Activated CD4-positive, alpha-beta T cell treated with anti-CD3 and anti-CD28 coated beads for 1 hour (primary cell): ENCODE data around the gene CDRT15.
"Not testable (repeated sequence)": the region's sequence is repeated elsewhere in the genome, so short reads cannot be mapped to it uniquely, and the experiment has no call there.

ENCODE experiments used
- DNase-seq: peaks from one replicate; pipeline ENCODE4 v3.0.0-alpha.2; 2020

The CDRT15 gene

DNA sequence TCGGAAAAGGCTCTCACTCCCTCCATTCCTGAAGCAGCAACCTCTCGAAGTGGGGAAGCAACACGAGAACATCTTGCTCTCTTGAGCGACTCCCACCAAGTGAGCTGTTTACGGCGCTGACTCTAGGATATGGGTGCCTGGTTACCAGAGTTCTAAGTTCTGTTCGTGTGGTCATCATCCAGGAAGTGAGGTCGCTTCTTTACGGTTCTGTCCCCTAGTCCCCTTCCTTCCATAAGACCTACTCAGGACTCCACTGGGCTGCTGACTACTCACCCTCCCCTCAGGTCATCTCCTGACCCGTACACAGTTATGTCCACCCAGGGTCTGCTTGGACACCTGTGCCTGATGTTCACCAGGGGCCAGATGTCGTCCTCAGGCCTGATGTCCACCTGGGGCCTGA lies at the start of gene CDRT15:
CDRT15 (minus strand) TSS at position 101 of the 400 bp plus-strand sequence; CDS start at position 72, 29 bp downstream.
- DNase-seq, result not testable (repeated sequence)

DNA sequence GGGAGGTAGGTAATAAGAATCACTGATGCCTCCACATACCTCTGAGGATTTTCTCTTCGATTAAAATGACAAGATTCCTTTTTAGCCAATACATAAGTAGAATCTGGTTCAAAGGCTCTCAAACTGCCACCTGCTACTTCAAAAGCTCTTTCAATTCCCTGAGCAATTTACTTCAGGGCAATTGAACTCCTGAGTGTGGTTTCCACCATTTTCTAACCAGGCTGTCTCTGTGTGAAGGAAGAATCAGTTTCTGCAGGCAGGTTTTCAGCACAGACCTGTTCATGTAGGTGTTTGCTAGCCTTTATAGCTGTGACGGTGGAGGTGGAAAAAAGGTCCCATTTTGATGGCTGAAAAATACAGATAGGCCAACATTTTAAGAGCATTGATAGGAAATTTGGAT lies 46.1 kb upstream of the CDRT15 start:
- DNase-seq, result no peak

GRCh38 chr17:14281530-14281929 lies 44.9 kb upstream of the CDRT15 start:
- DNase-seq, result no peak

DNA sequence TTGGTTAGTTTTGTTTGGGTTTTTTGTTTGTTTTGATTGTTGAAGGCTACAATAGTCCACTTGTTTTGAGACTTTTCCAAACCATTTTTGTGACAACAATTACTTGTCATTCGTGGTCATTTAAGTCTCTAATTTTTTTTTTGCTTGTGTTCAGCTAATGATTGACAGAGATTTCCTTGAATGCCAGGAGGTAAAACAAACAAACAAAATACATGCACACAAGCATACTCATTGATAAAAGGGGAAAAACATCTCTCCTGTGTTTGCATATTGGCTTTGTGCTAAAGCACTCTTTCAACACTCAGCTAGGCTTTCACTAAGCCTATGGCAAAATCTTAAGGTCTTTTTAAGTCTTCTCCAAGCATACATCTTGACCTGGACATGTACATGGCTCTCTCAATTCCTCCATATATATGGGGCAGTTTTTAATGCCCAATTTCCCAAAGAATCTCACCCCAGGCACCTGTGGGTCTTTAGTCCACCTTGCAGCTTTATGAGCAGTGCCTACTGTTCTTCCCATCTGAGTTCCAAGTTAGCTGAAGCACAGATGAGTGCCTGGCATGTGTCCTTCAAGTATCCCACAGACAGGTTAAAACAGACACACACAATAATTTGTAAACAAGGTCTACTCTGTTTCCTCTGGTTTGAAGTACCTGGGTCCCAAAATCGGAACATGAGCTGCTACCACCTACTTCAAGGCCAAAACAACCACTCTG lies 40.0 kb upstream of the CDRT15 start:
- DNase-seq, result no peak

- no peak for DNase-seq
Measured at GRCh38 chr17:14270508-14270907, 33.8 kb upstream of the CDRT15 start.

- no peak for DNase-seq
Measured at GRCh38 chr17:14269473-14269872, 32.8 kb upstream of the CDRT15 start.

GRCh38 chr17:14268264-14268663 lies 31.6 kb upstream of the CDRT15 start:
- no peak for DNase-seq

- DNase-seq, result no peak
Measured at GRCh38 chr17:14261406-14261805, 24.7 kb upstream of the CDRT15 start.

- DNase-seq, result no peak
Measured at GRCh38 chr17:14245629-14246028, 9.0 kb upstream of the CDRT15 start.

DNA sequence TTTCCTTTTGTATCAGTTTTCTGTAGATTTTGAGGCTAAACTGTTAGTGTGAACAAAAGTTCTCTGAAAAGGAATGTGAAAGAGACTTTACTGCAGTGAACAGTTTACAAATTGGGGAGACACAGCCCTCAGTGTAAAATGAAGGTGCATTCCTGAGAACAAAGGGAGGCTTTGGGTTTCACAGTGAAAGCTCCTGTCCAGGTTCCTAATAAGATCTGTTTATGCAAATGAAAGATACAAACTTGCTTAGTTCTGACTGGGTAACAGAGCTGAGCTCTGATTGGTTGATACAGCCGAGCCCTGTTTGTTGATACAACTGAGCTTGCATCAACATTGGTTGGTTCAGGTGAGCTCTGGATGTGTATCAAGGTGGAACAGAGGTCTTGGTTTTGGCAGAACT lies 8.3 kb upstream of the CDRT15 start:
- DNase-seq, result no peak

GRCh38 chr17:14239271-14239670 lies 2.6 kb upstream of the CDRT15 start:
- not testable (repeated sequence) for DNase-seq

- DNase-seq, result not testable (repeated sequence)
Measured at GRCh38 chr17:14236032-14236431, 630 bp downstream of the CDRT15 start.

GRCh38 chr17:14235047-14235446 lies 1.6 kb downstream of the CDRT15 start:
- not testable (repeated sequence) for DNase-seq

DNA sequence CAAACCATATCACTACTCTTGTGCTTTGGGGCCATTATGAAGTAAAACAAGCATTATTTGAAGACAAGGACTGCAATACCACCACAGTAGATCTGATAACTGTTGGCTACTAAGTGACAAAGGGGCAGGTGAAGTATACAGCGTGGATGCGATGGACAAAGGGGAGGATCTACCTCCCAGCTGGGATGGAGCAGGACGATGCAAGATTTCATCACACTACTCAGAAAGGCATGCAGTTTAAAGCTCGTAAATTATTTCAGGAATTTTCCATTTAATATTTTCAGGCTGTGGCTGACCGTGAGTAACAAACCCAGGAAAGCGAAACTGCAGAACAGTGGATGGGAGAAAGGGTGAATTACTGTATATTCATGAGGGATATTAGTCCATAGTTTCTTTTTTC lies 5.5 kb downstream of the CDRT15 start:
- DNase-seq, result not testable (repeated sequence)

GRCh38 chr17:14228903-14229302 lies 7.8 kb downstream of the CDRT15 start:
- no peak for DNase-seq

GRCh38 chr17:14227052-14227451 lies 9.6 kb downstream of the CDRT15 start:
- no peak for DNase-seq

- DNase-seq, result no peak
Measured at GRCh38 chr17:14225254-14225980, 11.2 kb downstream of the CDRT15 start.

DNA sequence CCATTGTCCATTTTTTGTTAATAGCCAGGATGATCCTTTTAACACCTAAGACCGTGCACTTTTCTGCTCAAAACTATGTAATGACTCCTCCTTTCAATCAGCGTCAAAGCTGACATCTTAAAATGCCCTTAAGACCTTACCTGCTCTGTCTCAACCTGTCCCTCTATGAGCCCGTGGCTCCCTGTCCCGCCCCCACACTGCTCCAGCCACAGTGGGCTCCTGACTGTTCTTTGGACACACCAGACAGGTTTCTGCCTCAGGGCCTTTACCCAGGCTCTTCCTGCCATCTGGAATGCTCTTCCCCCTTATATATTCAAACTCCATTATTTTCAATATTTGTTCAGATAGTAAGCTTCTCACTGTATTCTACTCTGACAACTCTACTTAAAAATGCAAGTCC lies 14.1 kb downstream of the CDRT15 start:
- DNase-seq, result no peak

- DNase-seq, result no peak
Measured at GRCh38 chr17:14214271-14214670, 22.4 kb downstream of the CDRT15 start.

DNA sequence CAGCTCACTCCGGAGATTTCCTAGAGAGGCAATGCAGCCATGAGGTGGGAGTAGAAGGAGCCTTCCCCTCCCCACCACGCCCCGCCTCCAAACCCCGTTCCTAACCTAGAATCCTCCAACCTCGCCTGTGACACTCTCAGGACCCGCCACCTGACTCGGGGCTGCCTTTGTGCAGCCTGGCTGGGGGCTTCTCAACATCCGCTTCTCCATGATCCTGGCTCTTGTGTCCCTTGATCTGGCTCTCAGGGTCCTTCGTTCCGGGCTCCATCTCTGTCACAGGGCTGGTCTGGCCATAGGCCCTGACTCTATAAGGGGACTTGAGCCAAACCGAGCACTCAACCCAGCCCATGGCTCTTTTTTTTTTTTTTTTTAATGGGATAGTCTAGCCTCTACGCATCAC lies 24.3 kb downstream of the CDRT15 start:
- DNase-seq, result no peak

DNA sequence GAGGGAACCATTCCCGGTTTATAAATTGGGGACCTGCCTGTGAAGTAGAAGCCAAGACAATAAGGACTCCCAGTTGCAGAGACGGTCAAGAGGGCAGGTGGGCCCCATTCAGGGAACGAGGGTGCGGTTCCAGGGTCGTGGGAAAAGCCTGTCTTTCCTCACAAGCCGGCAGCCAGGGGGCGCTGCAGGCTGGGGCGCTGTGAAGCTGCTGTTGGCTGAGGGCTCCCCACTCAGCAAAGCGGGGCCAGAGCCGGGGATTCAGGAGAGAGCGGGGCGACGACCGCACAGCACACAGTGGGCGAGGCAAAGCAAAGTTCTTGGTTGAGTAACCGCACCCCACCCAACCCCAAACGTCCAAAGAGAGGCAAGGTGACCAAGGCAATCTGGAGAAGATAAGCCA lies 24.9 kb downstream of the CDRT15 start:
- peak; percentile 23 for DNase-seq

GRCh38 chr17:14211246-14211645 lies 25.4 kb downstream of the CDRT15 start:
- DNase-seq, result no peak

GRCh38 chr17:14209215-14209614 lies 27.4 kb downstream of the CDRT15 start:
- DNase-seq, result no peak

- no peak for DNase-seq
Measured at GRCh38 chr17:14207791-14208190, 28.9 kb downstream of the CDRT15 start.

DNA sequence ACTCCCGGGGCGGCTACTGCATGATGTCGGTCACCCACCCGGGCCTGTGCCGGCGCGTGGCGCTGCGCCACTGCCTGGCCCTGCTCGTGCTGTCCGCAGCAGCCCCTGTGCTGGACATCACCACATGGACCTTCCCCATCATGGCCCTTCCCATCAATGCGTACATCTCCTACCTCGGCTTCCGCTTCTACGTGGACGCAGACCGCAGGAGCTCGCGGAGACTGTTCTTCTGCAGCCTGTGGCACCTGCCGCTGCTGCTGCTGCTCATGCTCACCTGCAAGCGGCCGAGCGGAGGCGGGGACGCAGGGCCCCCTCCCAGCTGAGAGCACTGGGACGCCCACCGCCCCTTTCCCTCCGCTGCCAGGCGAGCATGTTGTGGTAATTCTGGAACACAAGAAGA lies 29.8 kb downstream of the CDRT15 start:
- DNase-seq, result no peak
